Body of pancreas (tissue), 4 donors: ENCODE data around the gene SLC25A25. TPM values are rescaled to one million over a fixed set of nuclear protein-coding genes. Genes with fewer than 3 reads are reported as not detected.

ENCODE experiments used
- ATAC-seq: fragments of 150-250 bp; one replicate; pipeline ENCODE4 v1.9.1; 2016
- DNase-seq, 4 donors: peaks; one replicate each; pipeline ENCODE4 v3.0.0-alpha.2; 2019
- H3K27ac ChIP-seq, 4 donors: fragments of 200-600 bp; sonication (generic); 1 replicate in 3 of 4; 2 replicates in 1 of 4; pipeline versions ENCODE4 v1.5.1 to v1.6.1; 2016 to 2019; ENCODE audit warnings: mild to moderate bottlenecking in 1 of 4, mixed read lengths in 1 of 4, moderate library complexity in 1 of 4
- H3K27me3 ChIP-seq, 2 donors: fragments of 200-600 bp; sonication (generic); one replicate each; pipeline ENCODE4 v1.6.0; 2016; ENCODE audit warnings: mild to moderate bottlenecking in 1 of 2
- H3K36me3 ChIP-seq, 2 donors: fragments of 200-600 bp; sonication (generic); replicated peaks in 1 of 2; 2 replicates each; pipeline ENCODE4 v1.5.1; 2016; ENCODE audit warnings: low read depth in 2 of 2; ENCODE audit not compliant: insufficient read depth in 1 of 2
- H3K4me1 ChIP-seq: fragments of 200-600 bp; sonication (generic); one replicate; pipeline ENCODE4 v1.6.0; 2016
- H3K4me3 ChIP-seq, 2 donors: fragments of 200-600 bp; sonication (generic); 1 replicate in 1 of 2; 2 replicates in 1 of 2; pipeline ENCODE4 v1.5.1; 2016 to 2019
- H3K9me3 ChIP-seq, 3 donors: fragments of 200-600 bp; sonication (generic); 1 replicate in 2 of 3; 2 replicates in 1 of 3; pipeline ENCODE4 v1.5.1; 2016
- POLR2A ChIP-seq, 3 donors: fragments of 450-650 bp; IDR thresholded peaks; one replicate each; pipeline ENCODE4 v1.6.1; 2016; ENCODE audit warnings: antibody characterized with exemption in 3 of 3, mild to moderate bottlenecking in 2 of 3
- WGBS, 2 donors: methylation state at CpG; one replicate each; pipeline ENCODE4 v1.1.5; 2017; 5-methylcytosine and 5-hydroxymethylcytosine counted together
- intact Hi-C: fragments of 100-400 bp; cut with DNase I; formaldehyde crosslinking; loops from one replicate; pipeline ENCODE4 v1.15.1; 2023
- total RNA-seq, 2 donors: library from RNA; depleted of rRNA; stranded (reverse); fragments of >200 nt; gene quantifications; one replicate each; pipeline ENCODE4 v1.1.0, GENCODE V29; 2016
- TF ChIP-seq, protein P1 (sequence below), 7 experiments: fragments of 450-650 bp in 4 of 7; fragments of 200-600 bp in 3 of 7; sonication (generic) in 3 of 7; IDR thresholded peaks; one replicate each; pipeline ENCODE4 v1.5.1; 2016 to 2019; ENCODE audit warnings: antibody characterized with exemption in 7 of 7

Gene SLC25A25
- total RNA-seq, 2 donors from 2014 or later = 31.4 to 36.6 TPM

DNA sequence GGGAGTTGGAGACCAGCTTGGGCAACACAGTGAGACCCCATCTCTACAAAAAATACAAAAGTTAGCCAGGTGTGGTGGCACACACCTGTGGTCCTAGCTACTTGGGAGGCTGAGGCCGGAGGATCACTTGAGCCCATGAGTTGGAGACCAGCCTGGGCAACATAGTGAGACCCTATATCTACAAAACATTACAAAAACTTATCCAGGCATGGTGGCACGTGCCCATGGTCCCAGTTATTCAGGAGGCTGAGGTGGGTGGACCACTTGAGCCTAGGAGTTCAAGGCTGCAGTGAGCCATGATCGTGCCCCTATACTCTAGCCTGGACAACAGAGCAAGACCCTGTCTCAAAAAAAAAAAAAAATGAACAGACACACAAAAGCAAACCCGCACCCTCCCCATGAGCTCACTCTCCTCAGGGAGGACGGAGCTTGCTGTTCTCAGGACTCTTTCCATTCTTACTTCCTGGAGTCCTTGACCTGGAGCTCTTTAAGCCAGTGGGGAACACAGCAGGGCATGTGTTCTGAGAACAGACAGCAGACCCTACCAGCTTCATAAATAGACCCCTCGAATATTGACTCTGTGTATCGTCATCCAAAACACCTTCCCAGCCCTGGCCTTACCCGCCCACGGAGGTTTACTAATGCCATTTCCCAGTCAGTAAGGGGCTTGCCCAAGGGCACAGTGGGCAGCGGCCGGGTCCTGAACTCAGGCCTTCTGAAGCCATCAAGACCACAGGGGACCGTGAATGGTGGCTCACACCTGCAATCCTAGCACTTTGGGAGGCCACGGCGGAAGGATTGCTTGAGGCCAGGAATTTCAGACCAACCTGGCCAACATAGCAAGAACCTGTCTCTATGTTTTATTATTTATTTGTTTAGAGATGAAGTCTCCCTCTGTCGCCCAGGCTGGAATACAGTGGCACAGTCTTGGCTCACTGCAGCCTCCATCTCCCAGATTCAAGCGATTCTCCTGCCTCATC is 48.4 kb downstream of the SLC25A25 start:
- H3K9me3 ChIP-seq = no peaks in the 10 kb centered on the region
- DNase-seq = peak in 2 of 4 donors; percentile 3 to 22
- H3K27ac ChIP-seq = peak overlapping the region; percentile 79 to 95 (median 92)
- intact Hi-C loops = no loop called here
- ATAC-seq = no peak
- H3K4me1 ChIP-seq = peaks cover 62% of the 10 kb centered on the region
- TF ChIP-seq POLR2A (IDR thresholded peaks at IDR 0.05) = no peak
- TF ChIP-seq, protein P1, sequence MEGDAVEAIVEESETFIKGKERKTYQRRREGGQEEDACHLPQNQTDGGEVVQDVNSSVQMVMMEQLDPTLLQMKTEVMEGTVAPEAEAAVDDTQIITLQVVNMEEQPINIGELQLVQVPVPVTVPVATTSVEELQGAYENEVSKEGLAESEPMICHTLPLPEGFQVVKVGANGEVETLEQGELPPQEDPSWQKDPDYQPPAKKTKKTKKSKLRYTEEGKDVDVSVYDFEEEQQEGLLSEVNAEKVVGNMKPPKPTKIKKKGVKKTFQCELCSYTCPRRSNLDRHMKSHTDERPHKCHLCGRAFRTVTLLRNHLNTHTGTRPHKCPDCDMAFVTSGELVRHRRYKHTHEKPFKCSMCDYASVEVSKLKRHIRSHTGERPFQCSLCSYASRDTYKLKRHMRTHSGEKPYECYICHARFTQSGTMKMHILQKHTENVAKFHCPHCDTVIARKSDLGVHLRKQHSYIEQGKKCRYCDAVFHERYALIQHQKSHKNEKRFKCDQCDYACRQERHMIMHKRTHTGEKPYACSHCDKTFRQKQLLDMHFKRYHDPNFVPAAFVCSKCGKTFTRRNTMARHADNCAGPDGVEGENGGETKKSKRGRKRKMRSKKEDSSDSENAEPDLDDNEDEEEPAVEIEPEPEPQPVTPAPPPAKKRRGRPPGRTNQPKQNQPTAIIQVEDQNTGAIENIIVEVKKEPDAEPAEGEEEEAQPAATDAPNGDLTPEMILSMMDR (IDR thresholded peaks at IDR 0.05) = no peak
- peaks cover 0 to 6% of the 10 kb centered on the region in 2 donors for H3K36me3 ChIP-seq
- WGBS, 2 donors = 84 to 85% methylated on average over 14 to 16 of the region's 16 CpGs
- H3K4me3 ChIP-seq = no peak overlapping the region
- no peaks in the 10 kb centered on the region for H3K27me3 ChIP-seq

GRCh38 chr9:128117613-128118471 is 49.8 kb downstream of the SLC25A25 start:
- ATAC-seq (peak; percentile 64), DNase-seq (peak; percentile 93 to 97 (median 96))
- Histone ChIP-seq H3K4me3 (no peak overlapping the region), H3K4me1 (peaks cover 62% of the 10 kb centered on the region), H3K27ac (no peak overlapping the region), H3K27me3 (no peaks in the 10 kb centered on the region), H3K36me3 (peaks cover 0 to 7% of the 10 kb centered on the region in 2 donors), H3K9me3 (no peaks in the 10 kb centered on the region)
- TF ChIP-seq, protein P1 (IDR thresholded peaks at IDR 0.05) = peak; percentile 99 to 100 (median 100)
- no peak for TF ChIP-seq POLR2A (IDR thresholded peaks at IDR 0.05)
- WGBS, 2 donors = 12 to 22% methylated on average over 18 to 27 of the region's 27 CpGs
- intact Hi-C loops = no loop called here

- Histone ChIP-seq H3K4me1 (peaks cover 60% of the 10 kb centered on the region), H3K27ac (no peak overlapping the region), H3K36me3 (peaks cover 0 to 7% of the 10 kb centered on the region in 2 donors), H3K27me3 (no peaks in the 10 kb centered on the region), H3K4me3 (no peak overlapping the region), H3K9me3 (no peaks in the 10 kb centered on the region)
- 37 to 41% methylated on average over 3 of the region's 3 CpGs for WGBS, 2 donors
- TF ChIP-seq POLR2A (IDR thresholded peaks at IDR 0.05) = no peak
- TF ChIP-seq, protein P1 (IDR thresholded peaks at IDR 0.05) = no peak
- DNase-seq (peak in 2 of 4 donors; percentile 2 to 12), ATAC-seq (no peak)
- intact Hi-C loops = no loop called here
Observed at GRCh38 chr9:128118472-128118857, 50.4 kb downstream of the SLC25A25 start.

DNA sequence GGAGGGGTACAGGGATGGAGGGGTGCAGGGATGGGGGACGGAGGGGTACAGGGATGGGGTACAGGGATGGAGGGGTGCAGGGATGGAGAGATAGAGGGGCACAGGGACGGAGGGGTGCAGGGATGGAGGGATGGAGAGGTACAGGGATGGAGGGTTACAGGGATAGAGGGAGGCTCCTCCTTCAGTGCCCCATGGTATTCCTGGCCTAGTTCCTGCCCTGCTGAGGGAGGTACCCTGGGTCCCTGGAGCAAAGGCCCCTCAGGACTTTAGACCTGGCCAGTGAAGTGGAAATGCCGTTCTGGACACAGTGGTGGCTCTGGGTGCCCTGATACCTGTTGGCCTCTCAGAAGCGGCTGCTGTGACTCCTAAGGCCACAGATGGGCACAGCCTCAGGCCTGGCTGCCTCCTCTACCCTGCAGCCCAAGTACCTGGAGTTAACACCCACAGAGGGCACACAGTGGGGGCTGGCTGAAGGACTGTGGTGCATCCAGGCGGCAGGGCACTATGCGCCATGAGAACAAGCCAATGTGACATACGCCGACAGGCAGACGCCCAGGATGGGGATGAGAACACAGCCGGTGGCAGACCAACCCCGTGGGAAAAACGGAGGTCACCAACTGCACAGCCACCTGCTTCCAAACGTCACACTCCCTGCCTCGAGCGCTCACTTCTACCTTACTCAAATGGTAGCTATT is 51.1 kb downstream of the SLC25A25 start:
- ATAC-seq = peak; percentile 42
- WGBS, 2 donors = 37 to 38% methylated on average over 14 to 15 of the region's 15 CpGs
- Histone ChIP-seq H3K4me1 (peaks cover 54% of the 10 kb centered on the region), H3K36me3 (peaks cover 2 to 11% of the 10 kb centered on the region in 2 donors), H3K4me3 (no peak overlapping the region), H3K27me3 (no peaks in the 10 kb centered on the region), H3K27ac (peak overlapping the region; percentile 62 to 90 (median 74)), H3K9me3 (no peaks in the 10 kb centered on the region)
- intact Hi-C loops = no loop called here
- no peak for TF ChIP-seq POLR2A (IDR thresholded peaks at IDR 0.05)
- TF ChIP-seq, protein P1 (IDR thresholded peaks at IDR 0.05) = no peak
- DNase-seq = peak; percentile 82 to 93 (median 88)
